ENCODE measurements around the gene SFMBT1. TPM values are rescaled to one million over a fixed set of nuclear protein-coding genes. Genes with fewer than 3 reads are reported as not detected.
A peak's percentile ranks its signal among the peaks of the same experiment; 100 is the strongest.

SFMBT1 gene
- total RNA-seq, 1 experiment from 2014 or later, result 11.8 TPM

DNA sequence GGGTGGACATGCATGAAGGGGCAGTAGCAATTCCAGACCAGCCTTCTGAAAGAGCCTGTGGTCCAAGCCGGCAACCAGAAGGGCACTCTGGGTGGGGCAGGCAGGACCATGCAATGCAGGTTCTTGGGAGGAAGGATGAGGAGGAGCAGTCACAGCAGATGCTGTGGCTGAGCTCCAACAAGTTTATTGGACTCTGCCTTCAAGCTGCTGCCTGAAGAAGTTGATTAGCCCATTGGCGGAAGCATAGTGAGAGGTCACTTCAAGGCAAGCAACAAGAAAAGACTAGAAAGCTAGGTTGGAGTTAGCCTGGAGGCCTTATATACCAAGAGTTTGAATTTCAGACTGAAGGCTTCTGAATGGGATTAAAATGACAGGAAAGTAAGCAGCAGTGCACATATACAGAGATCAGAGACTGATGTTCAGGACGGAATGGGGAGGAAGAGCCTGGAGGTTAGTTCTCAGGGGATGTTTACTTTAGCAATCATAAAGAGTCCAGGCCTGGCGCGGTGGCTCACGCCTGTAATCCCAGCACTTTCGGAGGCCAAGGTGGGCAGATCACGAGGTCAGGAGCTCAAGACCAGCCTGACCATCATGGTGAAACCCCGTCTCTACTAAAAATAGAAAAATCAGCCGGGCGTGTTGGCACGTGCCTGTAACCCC, 39.9 kb downstream of the SFMBT1 start:
- no TSS peak for BruUV-seq (replicated peaks)
- ChIA-PET CTCF (interaction anchor here (0.6 to 1.3 kb wide), 5 partner anchors 13 to 191 kb away, joined by 3 to 4 read pairs (median 3); no protein-coding TSS in a partner anchor), POLR2A (no interaction called here)
- H3K9me3 Mint-ChIP-seq (ENCODE audit: unreplicated experiment), result no peaks in the 10 kb centered on the region
- H3K4me1 Mint-ChIP-seq (ENCODE audit: insufficient read depth, unreplicated experiment), result no peaks in the 10 kb centered on the region
- TF ChIP-seq, protein P1, sequence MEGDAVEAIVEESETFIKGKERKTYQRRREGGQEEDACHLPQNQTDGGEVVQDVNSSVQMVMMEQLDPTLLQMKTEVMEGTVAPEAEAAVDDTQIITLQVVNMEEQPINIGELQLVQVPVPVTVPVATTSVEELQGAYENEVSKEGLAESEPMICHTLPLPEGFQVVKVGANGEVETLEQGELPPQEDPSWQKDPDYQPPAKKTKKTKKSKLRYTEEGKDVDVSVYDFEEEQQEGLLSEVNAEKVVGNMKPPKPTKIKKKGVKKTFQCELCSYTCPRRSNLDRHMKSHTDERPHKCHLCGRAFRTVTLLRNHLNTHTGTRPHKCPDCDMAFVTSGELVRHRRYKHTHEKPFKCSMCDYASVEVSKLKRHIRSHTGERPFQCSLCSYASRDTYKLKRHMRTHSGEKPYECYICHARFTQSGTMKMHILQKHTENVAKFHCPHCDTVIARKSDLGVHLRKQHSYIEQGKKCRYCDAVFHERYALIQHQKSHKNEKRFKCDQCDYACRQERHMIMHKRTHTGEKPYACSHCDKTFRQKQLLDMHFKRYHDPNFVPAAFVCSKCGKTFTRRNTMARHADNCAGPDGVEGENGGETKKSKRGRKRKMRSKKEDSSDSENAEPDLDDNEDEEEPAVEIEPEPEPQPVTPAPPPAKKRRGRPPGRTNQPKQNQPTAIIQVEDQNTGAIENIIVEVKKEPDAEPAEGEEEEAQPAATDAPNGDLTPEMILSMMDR (IDR thresholded peaks at IDR 0.05; ENCODE audit: unreplicated experiment), result no peak
- H3K27me3 Mint-ChIP-seq (ENCODE audit: insufficient read depth, unreplicated experiment), result no peaks in the 10 kb centered on the region
- H3K27ac Mint-ChIP-seq (ENCODE audit: low read depth, unreplicated experiment), result no peak overlapping the region
- H3K4me3 Mint-ChIP-seq (ENCODE audit: unreplicated experiment), result no peak overlapping the region
- DNase-seq (ENCODE audit: unreplicated experiment), result no peak
- H3K36me3 Mint-ChIP-seq (ENCODE audit: insufficient read depth, unreplicated experiment), result no peaks in the 10 kb centered on the region
- intact Hi-C loops (cut with micrococcal nuclease), result no loop called here

DNA sequence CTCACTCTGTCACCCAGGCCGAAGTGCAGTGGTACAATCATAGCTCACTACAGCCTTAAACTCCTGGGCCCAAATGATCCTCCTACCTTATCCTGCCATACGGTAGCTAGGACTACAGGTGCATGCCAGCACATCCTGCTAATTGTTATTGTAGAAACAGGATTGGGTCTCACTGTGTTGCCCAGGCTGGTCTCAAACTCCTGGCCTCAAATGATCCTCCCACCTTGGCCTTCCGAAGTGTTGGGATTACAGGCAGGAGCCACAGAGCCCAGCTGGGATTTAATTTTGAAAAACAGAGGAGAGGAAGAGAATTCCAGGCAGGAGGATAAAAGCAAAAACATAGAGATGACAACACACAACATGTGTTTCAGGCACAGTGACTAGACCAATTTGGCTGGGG, 40.5 kb downstream of the SFMBT1 start:
- Mint-ChIP-seq H3K36me3 (ENCODE audit: insufficient read depth, unreplicated experiment) (no peaks in the 10 kb centered on the region), H3K27ac (ENCODE audit: low read depth, unreplicated experiment) (no peak overlapping the region), H3K27me3 (ENCODE audit: insufficient read depth, unreplicated experiment) (no peaks in the 10 kb centered on the region), H3K9me3 (ENCODE audit: unreplicated experiment) (no peaks in the 10 kb centered on the region), H3K4me1 (ENCODE audit: insufficient read depth, unreplicated experiment) (no peaks in the 10 kb centered on the region), H3K4me3 (ENCODE audit: unreplicated experiment) (no peak overlapping the region)
- BruUV-seq (replicated peaks), result no TSS peak
- ChIA-PET POLR2A (no interaction called here), CTCF (interaction anchor here (0.6 to 1.3 kb wide), 4 partner anchors 13 to 191 kb away, joined by 3 to 4 read pairs (median 3); no protein-coding TSS in a partner anchor)
- intact Hi-C loops (cut with micrococcal nuclease), result no loop called here
- TF ChIP-seq, protein P1 (IDR thresholded peaks at IDR 0.05; ENCODE audit: unreplicated experiment), result no peak
- DNase-seq (ENCODE audit: unreplicated experiment), result no peak

DNA sequence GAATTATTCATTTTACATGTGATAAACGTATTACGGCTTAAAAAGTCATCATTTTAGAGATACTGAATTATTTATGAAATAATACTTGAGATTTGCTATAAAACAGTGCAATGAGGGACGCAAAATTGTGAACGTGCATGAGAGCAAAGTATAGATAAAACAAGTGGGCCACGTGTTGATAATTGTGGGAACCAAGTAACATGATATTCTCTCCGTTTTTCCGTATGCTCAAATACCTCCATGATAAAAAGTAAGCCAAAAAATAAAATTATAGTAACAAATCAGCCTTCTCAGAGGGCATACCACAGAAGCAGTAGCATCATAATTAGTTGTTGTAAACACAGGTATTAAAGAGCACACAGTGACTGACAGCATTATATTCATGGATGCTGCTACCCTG, 42.6 kb downstream of the SFMBT1 start:
- ChIA-PET CTCF (interaction anchor here (0.8 kb wide), 1 partner anchor 12 kb away, joined by 4 read pairs; no protein-coding TSS in a partner anchor), POLR2A (no interaction called here)
- H3K36me3 Mint-ChIP-seq (ENCODE audit: insufficient read depth, unreplicated experiment), result no peaks in the 10 kb centered on the region
- TF ChIP-seq, protein P1 (IDR thresholded peaks at IDR 0.05; ENCODE audit: unreplicated experiment), result no peak
- H3K9me3 Mint-ChIP-seq (ENCODE audit: unreplicated experiment), result no peaks in the 10 kb centered on the region
- no peak for DNase-seq (ENCODE audit: unreplicated experiment)
- no TSS peak for BruUV-seq (replicated peaks)
- H3K4me1 Mint-ChIP-seq (ENCODE audit: insufficient read depth, unreplicated experiment), result peaks cover 6% of the 10 kb centered on the region
- H3K27me3 Mint-ChIP-seq (ENCODE audit: insufficient read depth, unreplicated experiment), result no peaks in the 10 kb centered on the region
- intact Hi-C loops (cut with micrococcal nuclease), result no loop called here
- no peak overlapping the region for H3K4me3 Mint-ChIP-seq (ENCODE audit: unreplicated experiment)
- no peak overlapping the region for H3K27ac Mint-ChIP-seq (ENCODE audit: low read depth, unreplicated experiment)

DNA sequence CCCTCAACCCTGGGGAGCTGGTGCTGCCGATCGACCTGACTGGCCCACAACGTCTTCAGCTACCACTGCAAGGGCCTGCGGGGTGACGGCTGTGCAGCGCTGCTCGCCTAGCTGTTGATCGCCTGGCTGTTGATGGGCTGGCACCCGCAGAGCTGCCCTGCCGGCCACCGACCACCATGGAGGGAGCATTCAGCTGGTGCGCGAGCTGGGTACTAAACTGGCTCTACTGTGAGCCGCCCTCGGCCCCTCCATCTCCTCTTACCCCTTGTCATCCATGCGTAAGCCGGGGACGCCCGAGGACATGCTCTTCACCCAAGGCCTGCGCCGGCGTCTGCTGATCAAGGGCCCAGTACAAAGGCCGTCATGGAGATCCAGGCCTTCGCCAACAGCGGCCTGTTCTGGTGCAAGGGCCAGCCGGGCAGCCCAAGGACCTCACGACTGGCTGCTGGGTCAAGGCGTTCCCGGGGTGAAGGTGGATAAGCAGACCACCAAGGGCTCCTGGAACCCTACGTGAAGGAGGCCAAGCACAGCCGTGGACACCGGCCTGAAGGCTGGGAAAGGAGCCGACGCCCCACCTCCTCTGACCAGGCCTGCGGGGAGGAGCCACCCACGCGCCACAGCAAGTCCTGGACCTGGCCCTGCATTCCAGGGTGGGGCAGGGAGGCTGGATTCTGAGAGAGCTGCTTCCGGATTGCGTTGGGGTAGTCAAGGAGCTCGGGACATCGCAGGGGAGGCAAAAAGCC, 46.9 kb downstream of the SFMBT1 start:
- Mint-ChIP-seq H3K4me3 (ENCODE audit: unreplicated experiment) (peak overlapping the region; percentile 54), H3K27ac (ENCODE audit: low read depth, unreplicated experiment) (peak overlapping the region; percentile 94), H3K36me3 (ENCODE audit: insufficient read depth, unreplicated experiment) (no peaks in the 10 kb centered on the region), H3K27me3 (ENCODE audit: insufficient read depth, unreplicated experiment) (no peaks in the 10 kb centered on the region), H3K9me3 (ENCODE audit: unreplicated experiment) (no peaks in the 10 kb centered on the region), H3K4me1 (ENCODE audit: insufficient read depth, unreplicated experiment) (peaks cover 6% of the 10 kb centered on the region)
- ChIA-PET CTCF (interaction anchor here (0.6 to 1.1 kb wide), 2 partner anchors 33 to 99 kb away, joined by 3 to 4 read pairs; no protein-coding TSS in a partner anchor), POLR2A (interaction anchor here (0.5 to 1.2 kb wide), 7 partner anchors 17 to 712 kb away, joined by 3 read pairs; partner anchors contain the start of gene GLYCTK)
- intact Hi-C loops (cut with micrococcal nuclease), result no loop called here
- BruUV-seq (replicated peaks), result TSS peak; percentile 38
- DNase-seq (ENCODE audit: unreplicated experiment), result peak; percentile 90
- TF ChIP-seq, protein P1 (IDR thresholded peaks at IDR 0.05; ENCODE audit: unreplicated experiment), result no peak

Measured in MCF 10A (cell line).